Mesodermal cell (in vitro differentiated cells): ENCODE measurements around the gene RXRG.

Experiments
- H3K27ac ChIP-seq: 2 replicates; pipeline ENCODE4 v1.7.0; 2013; ENCODE audit warnings: mild to moderate bottlenecking, low read depth, low read length, moderate library complexity; ENCODE audit not compliant: severe bottlenecking
- H3K36me3 ChIP-seq: 2 replicates; pipeline ENCODE4 v1.7.1; 2013; ENCODE audit warnings: mild to moderate bottlenecking, low read length, moderate library complexity; ENCODE audit not compliant: control insufficient read depth, insufficient read depth
- H3K4me1 ChIP-seq: one replicate; pipeline ENCODE4 v1.7.1; 2013; ENCODE audit warnings: mild to moderate bottlenecking, low read length; ENCODE audit not compliant: insufficient read depth, control insufficient read depth, poor library complexity, severe bottlenecking
- H3K4me3 ChIP-seq: 2 replicates; pipeline ENCODE4 v1.7.0; 2013; ENCODE audit warnings: low read length, control low read depth, mild to moderate bottlenecking; ENCODE audit not compliant: insufficient read depth, poor library complexity, severe bottlenecking; ENCODE audit errors: extremely low read depth
- H3K9me3 ChIP-seq: 2 replicates; pipeline ENCODE4 v1.7.1; 2013; ENCODE audit warnings: mild to moderate bottlenecking, low read length, moderate library complexity; ENCODE audit not compliant: control insufficient read depth
- WGBS, 2 experiments: methylation state at CpG; one replicate each; pipeline ENCODE4 v1.1.5; 2013; ENCODE audit warnings: missing lambda C conversion rate in 2 of 2; ENCODE audit not compliant: insufficient coverage in 2 of 2; 5-methylcytosine and 5-hydroxymethylcytosine counted together

The RXRG gene

GRCh38 chr1:165411396-165411795 is 33.5 kb downstream of the RXRG start:
- H3K36me3 ChIP-seq: no peaks in the 10 kb centered on the region
- no peaks in the 10 kb centered on the region for H3K4me1 ChIP-seq
- no peak overlapping the region for H3K4me3 ChIP-seq
- 83% methylated on average over 1 of the region's 2 CpGs for WGBS, 2 experiments
- no peaks in the 10 kb centered on the region for H3K9me3 ChIP-seq
- H3K27ac ChIP-seq: no peak overlapping the region

GRCh38 chr1:165409657-165410358 is 35.1 kb downstream of the RXRG start:
- H3K36me3 ChIP-seq: no peaks in the 10 kb centered on the region
- no peak overlapping the region for H3K4me3 ChIP-seq
- no peak overlapping the region for H3K27ac ChIP-seq
- no peaks in the 10 kb centered on the region for H3K4me1 ChIP-seq
- no peaks in the 10 kb centered on the region for H3K9me3 ChIP-seq
- 86 to 88% methylated on average over 1 to 3 of the region's 4 CpGs for WGBS, 2 experiments

- Histone ChIP-seq H3K27ac (no peak overlapping the region), H3K4me1 (no peaks in the 10 kb centered on the region), H3K9me3 (no peaks in the 10 kb centered on the region), H3K36me3 (no peaks in the 10 kb centered on the region), H3K4me3 (no peak overlapping the region)
- WGBS, 2 experiments: 45 to 49% methylated on average over 6 of the region's 6 CpGs
Observed at GRCh38 chr1:165408518-165408917, 36.4 kb downstream of the RXRG start.

GRCh38 chr1:165407398-165407797 is 37.5 kb downstream of the RXRG start:
- H3K4me3 ChIP-seq: no peak overlapping the region
- 84 to 85% methylated on average over 4 of the region's 4 CpGs for WGBS, 2 experiments

GRCh38 chr1:165403835-165404482 is 41.0 kb downstream of the RXRG start:
- Histone ChIP-seq H3K27ac (no peak overlapping the region), H3K9me3 (no peaks in the 10 kb centered on the region), H3K4me3 (no peak overlapping the region), H3K4me1 (no peaks in the 10 kb centered on the region), H3K36me3 (no peaks in the 10 kb centered on the region)
- WGBS, 2 experiments: 13 to 31% methylated on average over 1 of the region's 3 CpGs

More at GRCh38 chr1:165407398-165407797, 37.5 kb downstream of the RXRG start:
- no peak overlapping the region for H3K27ac ChIP-seq
- H3K4me1 ChIP-seq: no peaks in the 10 kb centered on the region
- H3K36me3 ChIP-seq: no peaks in the 10 kb centered on the region
- no peaks in the 10 kb centered on the region for H3K9me3 ChIP-seq

- H3K9me3 ChIP-seq: no peaks in the 10 kb centered on the region
Observed at GRCh38 chr1:165402517-165403111, 42.3 kb downstream of the RXRG start.

GRCh38 chr1:165397944-165398343 is 47.0 kb downstream of the RXRG start:
- Histone ChIP-seq H3K4me3 (no peak overlapping the region), H3K9me3 (no peaks in the 10 kb centered on the region), H3K27ac (no peak overlapping the region), H3K4me1 (no peaks in the 10 kb centered on the region), H3K36me3 (no peaks in the 10 kb centered on the region)
- WGBS, 2 experiments: 16 to 30% methylated on average over 3 to 4 of the region's 4 CpGs

More at GRCh38 chr1:165402517-165403111, 42.3 kb downstream of the RXRG start:
- WGBS, 2 experiments: 87 to 91% methylated on average over 4 of the region's 4 CpGs
- H3K27ac ChIP-seq: no peak overlapping the region
- no peak overlapping the region for H3K4me3 ChIP-seq
- no peaks in the 10 kb centered on the region for H3K4me1 ChIP-seq
- no peaks in the 10 kb centered on the region for H3K36me3 ChIP-seq

GRCh38 chr1:165395901-165396300 is 49.0 kb downstream of the RXRG start:
- H3K9me3 ChIP-seq: no peaks in the 10 kb centered on the region
- WGBS, 2 experiments: 89 to 93% methylated on average over 3 to 4 of the region's 4 CpGs
- H3K36me3 ChIP-seq: no peaks in the 10 kb centered on the region
- no peak overlapping the region for H3K27ac ChIP-seq
- H3K4me1 ChIP-seq: no peaks in the 10 kb centered on the region
- H3K4me3 ChIP-seq: no peak overlapping the region

GRCh38 chr1:165395478-165395877 is 49.4 kb downstream of the RXRG start:
- H3K36me3 ChIP-seq: no peaks in the 10 kb centered on the region
- H3K9me3 ChIP-seq: no peaks in the 10 kb centered on the region
- no peak overlapping the region for H3K27ac ChIP-seq
- no peaks in the 10 kb centered on the region for H3K4me1 ChIP-seq
- H3K4me3 ChIP-seq: no peak overlapping the region

- 0 to 29% methylated on average over 4 to 8 of the region's 19 CpGs for WGBS, 2 experiments
- no peak overlapping the region for H3K27ac ChIP-seq
- H3K4me3 ChIP-seq: no peak overlapping the region
- no peaks in the 10 kb centered on the region for H3K36me3 ChIP-seq
- H3K4me1 ChIP-seq: no peaks in the 10 kb centered on the region
- H3K9me3 ChIP-seq: no peaks in the 10 kb centered on the region
Observed at GRCh38 chr1:165392634-165393571, 52.0 kb downstream of the RXRG start.
